IMR-90 (cell line): ENCODE measurements around the gene HERC5.

Experiments
- BHLHE40 ChIP-seq: fragments of 150-350 bp; IDR thresholded peaks from 2 replicates; pipeline ENCODE4 v1.6.1; 2016; ENCODE audit warnings: mild to moderate bottlenecking, low read depth, low read length
- CEBPB ChIP-seq: IDR thresholded peaks from 2 replicates; pipeline ENCODE4 v1.6.1; 2012; ENCODE audit warnings: low read depth, low read length, improper control_type of control experiment
- CHD1 ChIP-seq: IDR thresholded peaks from 2 replicates; pipeline ENCODE4 v1.6.1; 2012; ENCODE audit warnings: low read depth, low read length, improper control_type of control experiment
- MAFK ChIP-seq: IDR thresholded peaks from 2 replicates; pipeline ENCODE4 v1.6.1; 2012; ENCODE audit warnings: low read depth, low read length, improper control_type of control experiment
- MAZ ChIP-seq: IDR thresholded peaks from 2 replicates; pipeline ENCODE4 v1.6.1; 2012; ENCODE audit warnings: low read depth, mild to moderate bottlenecking, low read length, improper control_type of control experiment, moderate library complexity, borderline replicate concordance
- MXI1 ChIP-seq: IDR thresholded peaks from 2 replicates; pipeline ENCODE4 v1.6.1; 2012; ENCODE audit warnings: low read depth, mild to moderate bottlenecking, low read length, moderate library complexity, borderline replicate concordance
- NFE2L2 ChIP-seq: fragments of 150-350 bp; IDR thresholded peaks from 2 replicates; pipeline ENCODE4 v1.6.1; 2016; ENCODE audit warnings: low read depth, mild to moderate bottlenecking, low read length
- POLR2A ChIP-seq: IDR thresholded peaks from 2 replicates; pipeline ENCODE4 v1.6.1; 2012; ENCODE audit warnings: mild to moderate bottlenecking, low read depth, low read length
- RAD21 ChIP-seq: IDR thresholded peaks from 2 replicates; pipeline ENCODE4 v1.6.1; 2012; ENCODE audit warnings: low read length, improper control_type of control experiment
- RCOR1 ChIP-seq: IDR thresholded peaks from 2 replicates; pipeline ENCODE4 v1.6.1; 2012; ENCODE audit warnings: mild to moderate bottlenecking, low read length, improper control_type of control experiment; ENCODE audit not compliant: insufficient replicate concordance
- RFX5 ChIP-seq: IDR thresholded peaks from 2 replicates; pipeline ENCODE4 v1.8.0; 2012; ENCODE audit warnings: low read depth, mild to moderate bottlenecking, low read length, moderate library complexity
- SMC3 ChIP-seq: fragments of 150-350 bp; IDR thresholded peaks from 2 replicates; pipeline ENCODE4 v1.6.1; 2016; ENCODE audit warnings: low read depth, mild to moderate bottlenecking, antibody characterized with exemption, low read length, moderate library complexity
- TF ChIP-seq, protein P1 (sequence below): conservative IDR thresholded peaks from 2 replicates; pipeline ENCODE4 v1.5.1; 2012; ENCODE audit warnings: mild to moderate bottlenecking, low read depth, low read length, improper control_type of control experiment
- TF ChIP-seq, protein P2 (sequence below): fragments of 150-350 bp; IDR thresholded peaks from 2 replicates; pipeline ENCODE4 v1.6.1; 2017; ENCODE audit warnings: mild to moderate bottlenecking, antibody characterized with exemption, low read length, low read depth

DNA sequence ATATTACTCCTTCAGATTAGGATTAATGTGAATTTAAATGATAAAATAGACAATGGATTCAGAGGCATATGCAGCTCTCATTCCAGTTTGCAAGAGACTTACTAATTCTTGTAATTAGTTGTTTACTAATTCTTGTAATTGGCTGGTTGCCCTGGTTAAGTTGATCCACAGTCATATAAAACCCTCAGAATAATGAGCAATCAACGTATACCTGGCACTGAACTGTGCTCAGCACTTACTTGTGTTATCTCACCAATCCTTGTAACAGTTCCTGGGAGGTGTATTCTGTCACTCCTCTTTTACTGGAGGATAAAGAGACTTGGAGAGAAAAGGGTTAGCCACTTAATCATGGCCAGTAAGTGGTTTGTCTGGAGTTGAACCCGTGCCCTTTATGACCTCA lies 10.5 kb downstream of the HERC5 start:
- TF ChIP-seq, protein P1, sequence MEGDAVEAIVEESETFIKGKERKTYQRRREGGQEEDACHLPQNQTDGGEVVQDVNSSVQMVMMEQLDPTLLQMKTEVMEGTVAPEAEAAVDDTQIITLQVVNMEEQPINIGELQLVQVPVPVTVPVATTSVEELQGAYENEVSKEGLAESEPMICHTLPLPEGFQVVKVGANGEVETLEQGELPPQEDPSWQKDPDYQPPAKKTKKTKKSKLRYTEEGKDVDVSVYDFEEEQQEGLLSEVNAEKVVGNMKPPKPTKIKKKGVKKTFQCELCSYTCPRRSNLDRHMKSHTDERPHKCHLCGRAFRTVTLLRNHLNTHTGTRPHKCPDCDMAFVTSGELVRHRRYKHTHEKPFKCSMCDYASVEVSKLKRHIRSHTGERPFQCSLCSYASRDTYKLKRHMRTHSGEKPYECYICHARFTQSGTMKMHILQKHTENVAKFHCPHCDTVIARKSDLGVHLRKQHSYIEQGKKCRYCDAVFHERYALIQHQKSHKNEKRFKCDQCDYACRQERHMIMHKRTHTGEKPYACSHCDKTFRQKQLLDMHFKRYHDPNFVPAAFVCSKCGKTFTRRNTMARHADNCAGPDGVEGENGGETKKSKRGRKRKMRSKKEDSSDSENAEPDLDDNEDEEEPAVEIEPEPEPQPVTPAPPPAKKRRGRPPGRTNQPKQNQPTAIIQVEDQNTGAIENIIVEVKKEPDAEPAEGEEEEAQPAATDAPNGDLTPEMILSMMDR = no peak
- TF ChIP-seq BHLHE40 (no peak), MXI1 (no peak), RFX5 (no peak), CEBPB (no peak), NFE2L2 (no peak), POLR2A (no peak), MAZ (no peak), RCOR1 (no peak), RAD21 (no peak), MAFK (no peak), CHD1 (no peak), SMC3 (no peak)
- TF ChIP-seq, protein P2, sequence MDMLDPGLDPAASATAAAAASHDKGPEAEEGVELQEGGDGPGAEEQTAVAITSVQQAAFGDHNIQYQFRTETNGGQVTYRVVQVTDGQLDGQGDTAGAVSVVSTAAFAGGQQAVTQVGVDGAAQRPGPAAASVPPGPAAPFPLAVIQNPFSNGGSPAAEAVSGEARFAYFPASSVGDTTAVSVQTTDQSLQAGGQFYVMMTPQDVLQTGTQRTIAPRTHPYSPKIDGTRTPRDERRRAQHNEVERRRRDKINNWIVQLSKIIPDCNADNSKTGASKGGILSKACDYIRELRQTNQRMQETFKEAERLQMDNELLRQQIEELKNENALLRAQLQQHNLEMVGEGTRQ = no peak
